ENCODE results near the gene DLGAP3. TPM values are rescaled to one million over a fixed set of nuclear protein-coding genes. Genes with fewer than 3 reads are reported as not detected.
A peak's percentile ranks its signal among the peaks of the same experiment; 100 is the strongest.

DLGAP3 gene
- total RNA-seq, 1 donor from 2014 or later, result not detected

DNA sequence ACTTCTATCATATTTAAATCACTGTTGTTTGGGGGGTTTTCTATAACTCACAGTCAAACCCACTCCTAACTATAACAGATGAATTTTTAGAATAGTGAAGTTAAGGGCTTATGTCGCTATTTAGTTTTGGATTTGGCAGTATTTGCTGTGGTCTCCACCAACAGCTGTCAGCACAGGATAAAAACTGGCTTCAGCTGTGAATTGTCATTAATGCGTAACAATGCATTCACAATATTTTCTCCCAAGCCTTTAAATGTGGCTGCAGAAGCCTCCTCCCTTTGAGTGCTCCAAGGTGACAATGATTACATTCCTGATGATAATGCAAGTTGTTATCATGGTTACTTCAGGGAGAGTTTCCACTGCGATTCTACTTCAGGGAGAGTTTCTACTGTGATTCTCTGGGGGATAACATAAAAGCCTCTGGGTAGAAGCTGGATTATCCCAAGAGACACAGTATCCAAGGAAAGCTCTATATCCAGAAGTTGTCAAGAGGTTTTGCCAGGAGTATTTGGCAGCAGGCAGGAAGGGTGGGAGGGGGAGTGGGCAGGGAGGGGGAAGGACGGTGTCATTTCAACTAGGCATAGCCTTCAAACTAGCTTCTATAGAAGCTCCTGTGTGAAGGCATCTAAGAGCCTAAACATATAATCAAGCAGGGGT is 55.0 kb downstream of the DLGAP3 start:
- H3K27me3 ChIP-seq (ENCODE audit: control insufficient read depth in 3 of 3, insufficient read depth in 3 of 3, low read length in 3 of 3), result peaks cover 20 to 49% (median 34%) of the 10 kb centered on the region in 3 donors

DNA sequence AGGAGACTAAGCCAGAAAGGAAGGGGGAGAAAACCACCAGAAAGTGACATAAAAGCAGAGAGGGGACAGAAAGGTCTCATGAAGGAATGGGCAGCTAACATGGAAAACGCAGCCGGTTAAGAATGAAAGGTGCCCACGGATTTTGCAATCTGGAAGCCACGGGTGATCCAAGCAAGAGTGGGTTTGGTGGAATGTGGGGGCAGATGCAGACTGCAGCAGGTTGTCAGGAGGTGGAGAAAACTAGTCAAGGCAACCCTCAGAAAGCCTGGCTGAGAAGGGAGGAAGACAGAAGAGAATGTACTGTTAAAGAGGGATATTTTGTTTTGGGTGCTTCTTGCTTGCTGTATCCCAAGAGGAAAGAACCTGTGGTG is 57.3 kb downstream of the DLGAP3 start:
- Histone ChIP-seq H3K4me1 (ENCODE audit: control insufficient read depth in 3 of 3, insufficient read depth in 3 of 3, low read length in 3 of 3) (peaks cover 0 to 5% (median 0%) of the 10 kb centered on the region in 3 donors), H3K9me3 (ENCODE audit: control insufficient read depth in 3 of 3, low read length in 3 of 3) (no peaks in the 10 kb centered on the region), H3K27ac (ENCODE audit: low read depth, low read length) (no peak overlapping the region), H3K9ac (ENCODE audit: low read depth in 1 of 3, low read length in 3 of 3) (no peak overlapping the region), H3K36me3 (ENCODE audit: control insufficient read depth in 3 of 3, insufficient read depth in 3 of 3, low read length in 3 of 3) (peaks cover 0 to 2% (median 0%) of the 10 kb centered on the region in 3 donors), H3K27me3 (ENCODE audit: control insufficient read depth in 3 of 3, insufficient read depth in 3 of 3, low read length in 3 of 3) (peaks cover 20 to 49% (median 45%) of the 10 kb centered on the region in 3 donors), H3K4me3 (ENCODE audit: low read length in 3 of 3) (no peak overlapping the region)

More for the DNA sequence above, 55.0 kb downstream of the DLGAP3 start:
- no peak overlapping the region for H3K9ac ChIP-seq (ENCODE audit: low read depth in 1 of 3, low read length in 3 of 3)
- no peak overlapping the region for H3K4me3 ChIP-seq (ENCODE audit: low read length in 3 of 3)
- peaks cover 0 to 2% (median 0%) of the 10 kb centered on the region in 3 donors for H3K36me3 ChIP-seq (ENCODE audit: control insufficient read depth in 3 of 3, insufficient read depth in 3 of 3, low read length in 3 of 3)
- no peaks in the 10 kb centered on the region for H3K9me3 ChIP-seq (ENCODE audit: control insufficient read depth in 3 of 3, low read length in 3 of 3)
- no peak overlapping the region for H3K27ac ChIP-seq (ENCODE audit: low read depth, low read length)
- H3K4me1 ChIP-seq (ENCODE audit: control insufficient read depth in 3 of 3, insufficient read depth in 3 of 3, low read length in 3 of 3), result no peaks in the 10 kb centered on the region

DNA sequence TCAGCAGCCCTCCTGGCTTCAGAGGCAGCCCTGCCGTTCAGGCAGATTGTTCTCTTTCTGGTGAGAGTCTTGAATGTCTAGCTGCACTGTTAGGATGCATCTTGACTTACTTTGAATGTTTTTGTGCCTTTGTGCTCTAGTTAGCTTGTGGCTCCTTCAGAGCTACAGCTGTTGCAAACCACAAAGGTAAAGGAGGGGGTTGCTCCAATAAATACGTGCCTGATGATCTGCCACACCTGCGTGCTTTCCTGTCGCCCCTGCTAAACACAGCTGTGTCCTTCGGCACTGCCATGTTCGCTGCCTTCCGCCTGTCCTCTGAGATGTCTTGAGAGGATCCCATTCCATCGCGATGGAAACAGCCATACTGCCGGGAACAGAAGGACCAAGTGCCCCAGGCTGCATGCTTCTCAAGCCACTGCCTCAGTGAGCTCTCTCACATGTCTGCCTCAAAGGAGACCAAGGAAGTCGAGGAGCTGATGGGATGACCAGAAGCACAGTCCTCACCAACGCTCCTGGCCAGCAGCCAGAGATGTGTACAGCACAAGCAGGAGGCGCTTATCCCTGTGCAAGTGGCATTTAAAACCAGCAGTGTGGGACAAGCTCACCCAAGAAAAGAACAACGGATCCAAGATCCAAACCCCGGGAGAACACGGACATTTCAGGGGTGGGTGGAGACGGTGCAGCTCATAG is 57.9 kb downstream of the DLGAP3 start:
- peaks cover 0 to 2% (median 0%) of the 10 kb centered on the region in 3 donors for H3K36me3 ChIP-seq (ENCODE audit: control insufficient read depth in 3 of 3, insufficient read depth in 3 of 3, low read length in 3 of 3)
- H3K9me3 ChIP-seq (ENCODE audit: control insufficient read depth in 3 of 3, low read length in 3 of 3), result no peaks in the 10 kb centered on the region
- H3K27ac ChIP-seq (ENCODE audit: low read depth, low read length), result no peak overlapping the region
- H3K4me3 ChIP-seq (ENCODE audit: low read length in 3 of 3), result no peak overlapping the region
- peaks cover 2 to 11% (median 5%) of the 10 kb centered on the region in 3 donors for H3K4me1 ChIP-seq (ENCODE audit: control insufficient read depth in 3 of 3, insufficient read depth in 3 of 3, low read length in 3 of 3)
- no peak overlapping the region for H3K9ac ChIP-seq (ENCODE audit: low read depth in 1 of 3, low read length in 3 of 3)
- peaks cover 20 to 48% (median 40%) of the 10 kb centered on the region in 3 donors for H3K27me3 ChIP-seq (ENCODE audit: control insufficient read depth in 3 of 3, insufficient read depth in 3 of 3, low read length in 3 of 3)

DNA sequence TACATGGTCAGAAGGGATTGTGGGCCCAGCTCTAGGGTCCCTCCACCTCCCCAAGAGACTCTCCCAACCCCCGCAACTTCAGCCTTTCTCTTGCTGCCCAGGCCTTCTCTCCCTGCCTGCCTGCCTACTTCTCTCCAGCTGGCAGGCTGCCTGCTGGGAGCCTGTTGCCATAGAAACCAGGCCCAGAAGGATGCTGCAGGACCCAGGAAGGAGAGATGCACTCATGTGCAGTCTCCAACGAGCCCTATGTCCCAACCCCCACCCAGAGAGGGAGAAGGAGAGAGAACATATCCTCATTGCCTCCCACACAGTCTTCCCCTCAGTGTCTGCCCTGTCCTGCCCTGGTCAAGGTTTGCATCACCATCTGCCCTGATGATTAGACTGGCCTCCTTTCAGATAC is 59.1 kb downstream of the DLGAP3 start:
- Histone ChIP-seq H3K36me3 (ENCODE audit: control insufficient read depth in 3 of 3, insufficient read depth in 3 of 3, low read length in 3 of 3) (peaks cover 0 to 2% (median 0%) of the 10 kb centered on the region in 3 donors), H3K4me1 (ENCODE audit: control insufficient read depth in 3 of 3, insufficient read depth in 3 of 3, low read length in 3 of 3) (peaks cover 4 to 20% (median 12%) of the 10 kb centered on the region in 3 donors), H3K9me3 (ENCODE audit: control insufficient read depth in 3 of 3, low read length in 3 of 3) (no peaks in the 10 kb centered on the region), H3K4me3 (ENCODE audit: low read length in 3 of 3) (no peak overlapping the region), H3K9ac (ENCODE audit: low read depth in 1 of 3, low read length in 3 of 3) (no peak overlapping the region), H3K27me3 (ENCODE audit: control insufficient read depth in 3 of 3, insufficient read depth in 3 of 3, low read length in 3 of 3) (peaks cover 16 to 42% (median 36%) of the 10 kb centered on the region in 3 donors), H3K27ac (ENCODE audit: low read depth, low read length) (no peak overlapping the region)

DNA sequence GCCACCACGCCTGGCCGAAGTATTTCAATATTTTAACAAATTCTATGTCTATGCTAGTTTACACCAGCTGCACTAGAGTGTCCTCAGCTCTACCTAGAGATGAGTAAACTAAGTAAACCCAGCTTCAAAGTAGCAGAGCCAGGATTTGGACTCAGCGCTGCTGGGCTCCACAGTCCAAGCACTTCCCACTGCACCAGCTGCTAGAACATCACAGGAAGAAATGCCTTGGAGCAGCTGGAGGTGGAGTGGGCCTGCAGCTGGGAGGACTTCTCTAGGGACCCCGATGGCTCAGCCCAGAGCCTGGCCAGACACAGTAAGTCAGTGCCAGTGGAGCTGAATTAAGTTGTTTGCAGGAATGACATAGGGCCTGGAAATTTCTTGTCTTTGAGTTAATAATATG is 59.7 kb downstream of the DLGAP3 start:
- Histone ChIP-seq H3K9ac (ENCODE audit: low read depth in 1 of 3, low read length in 3 of 3) (no peak overlapping the region), H3K4me3 (ENCODE audit: low read length in 3 of 3) (no peak overlapping the region), H3K27me3 (ENCODE audit: control insufficient read depth in 3 of 3, insufficient read depth in 3 of 3, low read length in 3 of 3) (peaks cover 16 to 42% (median 36%) of the 10 kb centered on the region in 3 donors), H3K36me3 (ENCODE audit: control insufficient read depth in 3 of 3, insufficient read depth in 3 of 3, low read length in 3 of 3) (peaks cover 0 to 2% (median 0%) of the 10 kb centered on the region in 3 donors), H3K9me3 (ENCODE audit: control insufficient read depth in 3 of 3, low read length in 3 of 3) (no peaks in the 10 kb centered on the region), H3K27ac (ENCODE audit: low read depth, low read length) (no peak overlapping the region), H3K4me1 (ENCODE audit: control insufficient read depth in 3 of 3, insufficient read depth in 3 of 3, low read length in 3 of 3) (peaks cover 4 to 20% (median 12%) of the 10 kb centered on the region in 3 donors)

DNA sequence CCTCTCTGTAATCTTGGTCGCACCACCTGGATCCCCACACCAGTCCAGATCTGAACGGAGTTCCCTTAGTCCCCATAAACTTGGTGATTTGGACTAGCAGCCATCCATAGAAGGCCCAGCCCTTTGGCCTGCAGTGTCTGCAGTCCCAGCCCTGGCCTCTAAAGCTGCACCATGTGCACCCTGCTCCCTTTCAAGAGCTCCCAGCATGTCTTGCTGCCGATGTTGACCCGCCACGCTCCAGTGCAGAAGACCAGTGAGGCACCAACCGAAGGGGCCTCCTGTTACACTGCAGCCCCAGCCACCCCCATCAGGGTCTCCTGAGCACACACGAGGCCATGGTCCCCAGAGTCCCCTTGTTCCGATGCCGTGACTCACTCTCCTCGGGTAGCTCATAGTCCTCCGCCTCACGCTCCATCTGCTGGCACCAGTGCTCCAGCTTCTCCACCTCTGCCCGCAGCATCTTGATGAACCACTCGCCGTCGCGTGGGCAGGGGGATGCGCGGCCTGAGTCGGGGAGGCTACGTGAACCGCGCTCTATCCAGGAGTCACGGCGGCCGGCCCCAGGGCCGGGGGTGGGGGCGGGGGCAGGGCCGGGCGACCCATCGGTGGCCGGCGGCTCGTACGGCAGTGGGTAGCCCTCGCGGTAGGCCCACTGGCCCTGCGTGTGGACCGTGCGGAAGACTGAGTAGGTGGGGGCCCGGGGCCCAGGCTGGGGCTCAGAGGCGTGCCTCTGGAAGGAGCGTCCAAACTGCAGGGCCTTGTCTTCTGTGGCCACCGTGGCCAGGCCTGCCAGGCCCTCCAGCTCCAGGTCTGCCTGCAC is 61.0 kb downstream of the DLGAP3 start:
- H3K4me1 ChIP-seq (ENCODE audit: control insufficient read depth in 3 of 3, insufficient read depth in 3 of 3, low read length in 3 of 3), result peaks cover 4 to 20% (median 12%) of the 10 kb centered on the region in 3 donors
- H3K27ac ChIP-seq (ENCODE audit: low read depth, low read length), result no peak overlapping the region
- H3K9me3 ChIP-seq (ENCODE audit: control insufficient read depth in 3 of 3, low read length in 3 of 3), result no peaks in the 10 kb centered on the region
- H3K9ac ChIP-seq (ENCODE audit: low read depth in 1 of 3, low read length in 3 of 3), result no peak overlapping the region
- no peak overlapping the region for H3K4me3 ChIP-seq (ENCODE audit: low read length in 3 of 3)
- H3K36me3 ChIP-seq (ENCODE audit: control insufficient read depth in 3 of 3, insufficient read depth in 3 of 3, low read length in 3 of 3), result peaks cover 0 to 2% (median 0%) of the 10 kb centered on the region in 3 donors
- peaks cover 16 to 33% (median 32%) of the 10 kb centered on the region in 3 donors for H3K27me3 ChIP-seq (ENCODE audit: control insufficient read depth in 3 of 3, insufficient read depth in 3 of 3, low read length in 3 of 3)

DNA sequence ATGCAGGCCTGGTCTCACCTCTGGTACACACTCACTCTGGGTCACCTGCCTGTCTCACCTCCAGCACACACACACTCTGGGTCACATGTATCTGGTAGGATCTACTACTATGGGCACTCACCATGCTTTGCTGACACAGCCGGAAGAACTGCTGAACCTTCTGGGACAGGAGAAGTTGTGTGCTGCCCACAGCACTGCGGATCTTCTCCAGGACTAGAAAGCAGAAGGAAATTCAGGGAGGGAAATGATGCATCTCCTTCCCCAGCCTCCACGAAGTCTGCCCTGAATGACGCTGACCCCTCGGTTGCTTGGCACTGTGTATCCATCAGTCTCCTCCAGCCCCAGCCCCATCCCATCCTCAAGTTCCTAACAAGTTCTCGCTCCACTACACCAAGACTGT is 62.0 kb downstream of the DLGAP3 start:
- Histone ChIP-seq H3K4me3 (ENCODE audit: low read length in 3 of 3) (no peak overlapping the region), H3K27me3 (ENCODE audit: control insufficient read depth in 3 of 3, insufficient read depth in 3 of 3, low read length in 3 of 3) (peaks cover 11 to 26% (median 22%) of the 10 kb centered on the region in 3 donors), H3K36me3 (ENCODE audit: control insufficient read depth in 3 of 3, insufficient read depth in 3 of 3, low read length in 3 of 3) (peaks cover 0 to 2% (median 0%) of the 10 kb centered on the region in 3 donors), H3K27ac (ENCODE audit: low read depth, low read length) (no peak overlapping the region), H3K4me1 (ENCODE audit: control insufficient read depth in 3 of 3, insufficient read depth in 3 of 3, low read length in 3 of 3) (peaks cover 4 to 20% (median 12%) of the 10 kb centered on the region in 3 donors), H3K9ac (ENCODE audit: low read depth in 1 of 3, low read length in 3 of 3) (no peak overlapping the region), H3K9me3 (ENCODE audit: control insufficient read depth in 3 of 3, low read length in 3 of 3) (no peaks in the 10 kb centered on the region)

DNA sequence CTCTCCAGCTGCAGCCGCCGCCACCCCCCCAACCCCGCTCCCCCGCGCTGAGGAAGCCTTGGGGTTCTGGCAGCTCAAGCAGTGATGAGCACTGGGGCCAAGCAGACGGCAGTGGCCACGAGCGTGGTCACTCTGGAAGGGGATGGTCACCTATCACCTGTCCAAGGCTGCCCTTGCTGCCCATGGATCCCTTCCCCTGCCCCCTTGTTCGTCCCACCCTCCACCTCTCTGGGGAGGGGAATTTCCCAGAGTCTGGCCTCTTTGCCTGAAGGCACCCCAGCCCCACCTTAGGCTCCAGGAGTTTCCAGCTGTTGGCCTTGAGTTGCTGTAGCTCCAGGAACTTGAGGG is 62.7 kb downstream of the DLGAP3 start:
- peaks cover 5 to 19% (median 16%) of the 10 kb centered on the region in 3 donors for H3K27me3 ChIP-seq (ENCODE audit: control insufficient read depth in 3 of 3, insufficient read depth in 3 of 3, low read length in 3 of 3)
- H3K4me3 ChIP-seq (ENCODE audit: low read length in 3 of 3), result peak overlapping the region; percentile 71 to 86 (median 79)
- H3K27ac ChIP-seq (ENCODE audit: low read depth, low read length), result no peak overlapping the region
- peaks cover 0 to 2% (median 0%) of the 10 kb centered on the region in 3 donors for H3K36me3 ChIP-seq (ENCODE audit: control insufficient read depth in 3 of 3, insufficient read depth in 3 of 3, low read length in 3 of 3)
- H3K9ac ChIP-seq (ENCODE audit: low read depth in 1 of 3, low read length in 3 of 3), result peak overlapping the region in 2 of 3 donors; percentile 79 to 84
- no peaks in the 10 kb centered on the region for H3K9me3 ChIP-seq (ENCODE audit: control insufficient read depth in 3 of 3, low read length in 3 of 3)
- peaks cover 4 to 20% (median 12%) of the 10 kb centered on the region in 3 donors for H3K4me1 ChIP-seq (ENCODE audit: control insufficient read depth in 3 of 3, insufficient read depth in 3 of 3, low read length in 3 of 3)

DNA sequence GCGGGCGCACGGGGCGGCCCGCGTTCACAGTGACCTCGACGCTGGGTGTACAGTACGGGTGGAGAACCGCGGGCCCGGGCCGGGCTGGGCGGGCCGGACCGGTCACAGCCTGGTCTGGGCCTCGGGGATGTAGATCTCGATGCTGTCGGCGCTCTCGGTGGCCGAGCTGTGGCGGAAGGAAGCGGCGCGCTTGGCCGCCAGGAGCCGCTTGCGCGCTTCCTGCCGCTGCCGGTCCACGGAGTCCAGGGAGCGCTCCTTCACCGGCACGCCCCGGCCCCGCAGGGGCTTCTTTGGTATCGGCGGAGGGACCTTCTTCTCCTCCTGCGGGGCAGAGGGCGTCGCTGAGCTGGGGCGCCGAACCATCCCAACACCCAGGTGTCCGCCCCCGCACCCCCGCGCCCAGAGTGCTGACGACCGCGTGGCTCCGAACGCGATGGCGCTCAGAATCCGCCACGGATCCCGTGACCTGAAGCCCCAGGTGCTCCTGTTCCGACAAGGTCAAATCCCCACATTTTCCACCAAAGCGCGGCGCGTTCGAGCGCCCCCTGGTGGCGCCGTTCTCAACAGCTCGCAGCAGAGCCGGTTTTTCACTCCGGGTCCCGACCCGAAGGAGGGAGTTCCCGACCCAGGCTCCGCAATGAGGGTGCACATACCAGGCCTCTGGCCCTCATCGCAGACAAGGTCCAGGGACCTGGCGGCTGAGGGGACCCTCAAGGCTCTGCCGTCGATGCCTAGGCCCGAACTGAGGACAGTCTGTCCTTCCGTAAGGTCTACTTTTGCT is 63.3 kb downstream of the DLGAP3 start:
- Histone ChIP-seq H3K36me3 (ENCODE audit: control insufficient read depth in 3 of 3, insufficient read depth in 3 of 3, low read length in 3 of 3) (peaks cover 0 to under 1% (median 0%) of the 10 kb centered on the region in 3 donors), H3K9ac (ENCODE audit: low read depth in 1 of 3, low read length in 3 of 3) (peak overlapping the region; percentile 70 to 84 (median 79)), H3K4me3 (ENCODE audit: low read length in 3 of 3) (peak overlapping the region; percentile 71 to 86 (median 79)), H3K27ac (ENCODE audit: low read depth, low read length) (peak overlapping the region; percentile 56), H3K27me3 (ENCODE audit: control insufficient read depth in 3 of 3, insufficient read depth in 3 of 3, low read length in 3 of 3) (peaks cover 2 to 14% (median 10%) of the 10 kb centered on the region in 3 donors), H3K4me1 (ENCODE audit: control insufficient read depth in 3 of 3, insufficient read depth in 3 of 3, low read length in 3 of 3) (peaks cover 4 to 20% (median 12%) of the 10 kb centered on the region in 3 donors), H3K9me3 (ENCODE audit: control insufficient read depth in 3 of 3, low read length in 3 of 3) (no peaks in the 10 kb centered on the region)

Measured in skeletal muscle tissue (tissue), 4 donors.